Measurements from ENCODE around the gene IQCH.

DNA sequence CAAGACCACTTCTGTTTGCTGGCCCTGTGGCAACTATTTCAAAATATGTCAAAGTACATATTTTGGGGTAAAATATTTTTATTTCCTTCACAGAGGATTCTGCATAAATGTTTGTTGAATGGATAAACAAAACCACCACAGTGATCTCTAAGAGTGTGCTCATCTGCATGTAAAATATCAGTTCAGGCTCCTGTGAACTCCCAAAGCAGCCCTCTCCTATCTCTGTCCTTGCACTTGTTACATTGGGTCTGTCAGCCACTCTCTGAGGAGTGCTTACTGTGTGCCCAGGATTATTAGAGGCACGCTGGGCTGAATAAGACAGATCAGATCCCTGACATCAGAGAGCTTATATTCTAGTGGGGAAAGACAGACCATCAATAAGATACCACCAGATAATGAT is 27.1 kb downstream of the IQCH start:
- no peak for TF ChIP-seq POLR2A (IDR thresholded peaks at IDR 0.05)
- TF ChIP-seq, protein P1, sequence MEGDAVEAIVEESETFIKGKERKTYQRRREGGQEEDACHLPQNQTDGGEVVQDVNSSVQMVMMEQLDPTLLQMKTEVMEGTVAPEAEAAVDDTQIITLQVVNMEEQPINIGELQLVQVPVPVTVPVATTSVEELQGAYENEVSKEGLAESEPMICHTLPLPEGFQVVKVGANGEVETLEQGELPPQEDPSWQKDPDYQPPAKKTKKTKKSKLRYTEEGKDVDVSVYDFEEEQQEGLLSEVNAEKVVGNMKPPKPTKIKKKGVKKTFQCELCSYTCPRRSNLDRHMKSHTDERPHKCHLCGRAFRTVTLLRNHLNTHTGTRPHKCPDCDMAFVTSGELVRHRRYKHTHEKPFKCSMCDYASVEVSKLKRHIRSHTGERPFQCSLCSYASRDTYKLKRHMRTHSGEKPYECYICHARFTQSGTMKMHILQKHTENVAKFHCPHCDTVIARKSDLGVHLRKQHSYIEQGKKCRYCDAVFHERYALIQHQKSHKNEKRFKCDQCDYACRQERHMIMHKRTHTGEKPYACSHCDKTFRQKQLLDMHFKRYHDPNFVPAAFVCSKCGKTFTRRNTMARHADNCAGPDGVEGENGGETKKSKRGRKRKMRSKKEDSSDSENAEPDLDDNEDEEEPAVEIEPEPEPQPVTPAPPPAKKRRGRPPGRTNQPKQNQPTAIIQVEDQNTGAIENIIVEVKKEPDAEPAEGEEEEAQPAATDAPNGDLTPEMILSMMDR (IDR thresholded peaks at IDR 0.05) = no peak

All from body of pancreas (tissue), 4 donors.